IMR-90 (cell line): ENCODE results near the gene OR10G7. TPM values are rescaled to one million over a fixed set of nuclear protein-coding genes. Genes with fewer than 3 reads are reported as not detected.

Source experiments
- ATAC-seq: fragments of 200-7000 bp; cut with Tn5 transposase; 2 replicates; pipeline ENCODE4 v1.9.1; 2020; ENCODE audit warnings: low read depth, mild to moderate bottlenecking, moderate library complexity
- BruUV-seq: library from RNA; stranded (reverse); fragments of 400-500 nt; replicated peaks from 2 replicates; lab custom pipeline; 2021; lab: Mats Ljungman, UMichigan
- CTCF ChIA-PET: fragments of 300-600 bp; formaldehyde crosslinking; extraction: SDS; loops from one replicate; lab custom pipeline; 2021; ENCODE audit warnings: antibody characterized with exemption; lab: Yijun Ruan, JAX
- POLR2A ChIA-PET: fragments of 300-600 bp; sonication (Branson Sonifier 250); formaldehyde crosslinking; loops from one replicate; lab custom pipeline; 2022; ENCODE audit warnings: antibody characterized with exemption; ENCODE audit not compliant: unreplicated experiment; lab: Charles Lee
- DNase-seq: peaks from one replicate; pipeline ENCODE4 v3.0.0; 2013
- H2AFZ ChIP-seq: replicated peaks from 2 replicates; pipeline ENCODE3; 2013; ENCODE audit warnings: low read length, mild to moderate bottlenecking; ENCODE audit not compliant: poor library complexity
- H2AK5ac ChIP-seq: 2 replicates; pipeline ENCODE4 v1.6.1; 2013; ENCODE audit warnings: low read depth, low read length, inconsistent platforms
- H2AK9ac ChIP-seq: replicated peaks from 2 replicates; pipeline ENCODE3; 2013; ENCODE audit warnings: mild to moderate bottlenecking, low read depth, low read length, moderate library complexity; ENCODE audit not compliant: poor library complexity
- H2BK120ac ChIP-seq: 2 replicates; pipeline ENCODE4 v1.6.1; 2013; ENCODE audit warnings: low read depth, low read length, inconsistent platforms
- H2BK15ac ChIP-seq: 3 replicates; pipeline ENCODE4 v1.6.1; 2013; ENCODE audit warnings: low read depth, low read length, inconsistent platforms
- H2BK20ac ChIP-seq: 2 replicates; pipeline ENCODE4 v1.6.1; 2013; ENCODE audit warnings: low read depth, mild to moderate bottlenecking, inconsistent platforms, low read length, moderate library complexity
- H2BK5ac ChIP-seq: 2 replicates; pipeline ENCODE4 v1.6.1; 2013; ENCODE audit warnings: mild to moderate bottlenecking, low read depth, low read length, inconsistent platforms; ENCODE audit not compliant: poor library complexity, severe bottlenecking
- H3K14ac ChIP-seq: replicated peaks from 2 replicates; pipeline ENCODE4 v1.6.1; 2013; ENCODE audit warnings: low read depth, low read length, inconsistent platforms
- H3K18ac ChIP-seq: 2 replicates; pipeline ENCODE4 v1.6.1; 2013; ENCODE audit warnings: low read depth, low read length, control low read depth
- H3K23ac ChIP-seq: 2 replicates; pipeline ENCODE4 v1.6.1; 2013; ENCODE audit warnings: low read depth, low read length, inconsistent platforms
- H3K27ac ChIP-seq: 2 replicates; pipeline ENCODE4 v1.5.1; 2013; ENCODE audit warnings: mild to moderate bottlenecking, control low read depth, low read length; ENCODE audit not compliant: insufficient read depth
- H3K27me3 ChIP-seq: 2 replicates; pipeline ENCODE4 v1.6.1; 2013; ENCODE audit warnings: low read length; ENCODE audit not compliant: control insufficient read depth, insufficient read depth
- H3K36me3 ChIP-seq: 2 replicates; pipeline ENCODE4 v1.6.1; 2013; ENCODE audit warnings: low read length, mixed read lengths; ENCODE audit not compliant: control insufficient read depth, insufficient read depth
- H3K4ac ChIP-seq: 2 replicates; pipeline ENCODE4 v1.6.1; 2013; ENCODE audit warnings: low read depth, low read length, inconsistent platforms
- H3K4me1 ChIP-seq: 2 replicates; pipeline ENCODE4 v1.6.1; 2013; ENCODE audit warnings: low read length, mixed read lengths; ENCODE audit not compliant: control insufficient read depth, insufficient read depth
- H3K4me2 ChIP-seq: 2 replicates; pipeline ENCODE4 v1.6.1; 2013; ENCODE audit warnings: low read depth, mild to moderate bottlenecking, control low read depth, low read length, moderate library complexity
- H3K4me3 ChIP-seq: 2 replicates; pipeline ENCODE4 v1.5.1; 2013; ENCODE audit warnings: low read depth, mild to moderate bottlenecking, control low read depth, low read length, moderate library complexity; ENCODE audit not compliant: insufficient read depth
- H3K56ac ChIP-seq: 2 replicates; pipeline ENCODE4 v1.6.1; 2013; ENCODE audit warnings: low read length, inconsistent platforms; ENCODE audit not compliant: insufficient read depth; ENCODE audit errors: extremely low read depth
- H3K79me1 ChIP-seq, 2 experiments: 2 replicates each; pipeline ENCODE4 v1.6.1; 2013; ENCODE audit warnings: low read length in 2 of 2, inconsistent platforms in 1 of 2, low read depth in 1 of 2
- H3K9ac ChIP-seq: 2 replicates; pipeline ENCODE4 v1.6.1; 2013; ENCODE audit warnings: low read depth, low read length, control low read depth
- H3K9me1 ChIP-seq: 2 replicates; pipeline ENCODE4 v1.6.1; 2013; ENCODE audit warnings: low read length, inconsistent platforms; ENCODE audit not compliant: insufficient read depth
- H3K9me3 ChIP-seq: 2 replicates; pipeline ENCODE4 v1.6.1; 2013; ENCODE audit warnings: low read length; ENCODE audit not compliant: control insufficient read depth, insufficient read depth
- H4K20me1 ChIP-seq: 2 replicates; pipeline ENCODE4 v1.6.1; 2013; ENCODE audit warnings: low read length, inconsistent platforms; ENCODE audit not compliant: insufficient read depth
- H4K5ac ChIP-seq: 2 replicates; pipeline ENCODE4 v1.6.1; 2013; ENCODE audit warnings: mild to moderate bottlenecking, low read depth, low read length, control low read depth
- H4K8ac ChIP-seq, 2 experiments: 2 replicates each; pipeline ENCODE4 v1.6.1; 2013; ENCODE audit warnings: low read depth in 2 of 2, low read length in 2 of 2, control low read depth in 1 of 2, inconsistent platforms in 1 of 2
- H4K91ac ChIP-seq: 2 replicates; pipeline ENCODE4 v1.6.1; 2013; ENCODE audit warnings: low read depth, low read length, inconsistent platforms; ENCODE audit not compliant: insufficient read depth
- CHD1 ChIP-seq: IDR thresholded peaks from 2 replicates; pipeline ENCODE4 v1.6.1; 2012; ENCODE audit warnings: low read depth, low read length, improper control_type of control experiment
- MAZ ChIP-seq: IDR thresholded peaks from 2 replicates; pipeline ENCODE4 v1.6.1; 2012; ENCODE audit warnings: low read depth, mild to moderate bottlenecking, low read length, improper control_type of control experiment, moderate library complexity, borderline replicate concordance
- NFE2L2 ChIP-seq: fragments of 150-350 bp; IDR thresholded peaks from 2 replicates; pipeline ENCODE4 v1.6.1; 2016; ENCODE audit warnings: low read depth, mild to moderate bottlenecking, low read length
- POLR2A ChIP-seq: IDR thresholded peaks from 2 replicates; pipeline ENCODE4 v1.6.1; 2012; ENCODE audit warnings: mild to moderate bottlenecking, low read depth, low read length
- RCOR1 ChIP-seq: IDR thresholded peaks from 2 replicates; pipeline ENCODE4 v1.6.1; 2012; ENCODE audit warnings: mild to moderate bottlenecking, low read length, improper control_type of control experiment; ENCODE audit not compliant: insufficient replicate concordance
- RFX5 ChIP-seq: IDR thresholded peaks from 2 replicates; pipeline ENCODE4 v1.8.0; 2012; ENCODE audit warnings: low read depth, mild to moderate bottlenecking, low read length, moderate library complexity
- WGBS, 2 experiments: methylation state at CpG; one replicate each; pipeline versions ENCODE4 v1.1.5 to v1.1.7; 2013; ENCODE audit warnings: missing lambda C conversion rate in 2 of 2; ENCODE audit not compliant: insufficient read length in 1 of 2; ENCODE audit errors: extremely low coverage in 2 of 2; 5-methylcytosine and 5-hydroxymethylcytosine counted together
- dilution Hi-C: fragments of 300-500 bp; cut with HindIII; formaldehyde crosslinking; loops from one replicate; pipeline ENCODE4 v1.14.3; 2018; ENCODE audit warnings: low sequenced_read_pairs; ENCODE audit not compliant: unreplicated experiment
- in situ Hi-C: fragments of 300-500 bp; cut with MboI; formaldehyde crosslinking; loops from 3 replicates; pipeline ENCODE4 v1.14.3; 2019; ENCODE audit warnings: low sequenced_read_pairs, inconsistent platforms, mixed read lengths
- intact Hi-C: fragments of 100-400 bp; cut with micrococcal nuclease; formaldehyde crosslinking; loops from 2 replicates; pipeline ENCODE4 v1.10.0; 2022
- polyA plus RNA-seq, 3 experiments: library from polyadenylated mRNA; depleted of rRNA; stranded (reverse); fragments of >200 nt; gene quantifications; 2 replicates each; pipeline ENCODE4 v1.2.3, GENCODE V29; 2012; ENCODE audit warnings: low replicate concordance in 1 of 3
- total RNA-seq: library from RNA; depleted of rRNA; stranded (reverse); fragments of >200 nt; gene quantifications from 2 replicates; pipeline ENCODE4 v1.2.3, GENCODE V29; 2012
- TF ChIP-seq, protein P1 (sequence below): fragments of 150-350 bp; IDR thresholded peaks from 2 replicates; pipeline ENCODE4 v1.6.1; 2016; ENCODE audit warnings: low read depth, mild to moderate bottlenecking, low read length, moderate library complexity, borderline replicate concordance

The OR10G7 gene
- total and polyA plus RNA-seq, 2 of the 4 experiments (the other 2 are of a cell fraction), result not detected

DNA sequence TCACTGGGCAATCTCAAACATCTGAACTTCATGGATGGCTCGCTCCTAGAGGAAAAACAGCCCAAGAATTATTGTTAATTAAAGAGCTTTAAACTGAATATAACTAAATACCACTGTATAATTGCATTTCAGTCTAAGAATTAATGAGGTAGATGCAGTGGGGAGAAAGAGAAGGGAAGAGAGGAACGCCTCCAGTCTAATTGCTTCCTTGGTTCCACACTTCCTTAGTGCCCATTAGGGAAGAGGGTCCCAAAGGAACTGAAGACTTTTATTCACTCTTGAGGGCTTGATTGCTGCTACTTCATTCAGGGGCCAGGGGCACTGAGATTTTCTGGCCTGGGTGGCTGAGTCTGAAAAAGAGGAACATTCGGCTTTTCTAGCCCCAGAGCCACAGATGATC, 11.8 kb upstream of the OR10G7 start:
- H2AK5ac ChIP-seq, result no peak overlapping the region
- DNase-seq, result no peak
- CTCF ChIA-PET, result no interaction called here

More for the DNA sequence above, 11.8 kb upstream of the OR10G7 start:
- BruUV-seq, result no TSS peak
- Histone ChIP-seq H4K8ac (no peak overlapping the region), H2AK9ac (no peak overlapping the region), H3K14ac (no peak overlapping the region), H4K5ac (no peak overlapping the region), H2BK20ac (no peak overlapping the region), H3K9me3 (no peaks in the 10 kb centered on the region), H3K4me1 (no peaks in the 10 kb centered on the region), H3K4me2 (no peak overlapping the region), H3K23ac (no peak overlapping the region), H3K79me1 (no peaks in the 10 kb centered on the region), H4K91ac (no peak overlapping the region), H3K56ac (no peak overlapping the region), H2BK5ac (no peak overlapping the region), H4K20me1 (no peaks in the 10 kb centered on the region), H3K9me1 (no peaks in the 10 kb centered on the region), H3K27me3 (no peaks in the 10 kb centered on the region), H2AFZ (no peak overlapping the region), H3K18ac (no peak overlapping the region), H3K4ac (no peak overlapping the region), H3K36me3 (no peaks in the 10 kb centered on the region), H2BK15ac (no peak overlapping the region), H3K4me3 (no peak overlapping the region), H3K9ac (no peak overlapping the region), H2BK120ac (no peak overlapping the region), H3K27ac (no peak overlapping the region)
- in situ Hi-C loops (loop anchor here (25.0 kb wide), 1 partner anchor 534 kb away; no protein-coding TSS in a partner anchor), intact Hi-C loops (loop anchor here (10.0 kb wide), 1 partner anchor 268 kb away; no protein-coding TSS in a partner anchor), dilution Hi-C loops (no loop called here)
- ATAC-seq, result no peak
- no CpG with 5 or more reads among the region's 3 CpGs for WGBS, 2 experiments
- POLR2A ChIA-PET, result no interaction called here
- TF ChIP-seq RFX5 (no peak), NFE2L2 (no peak), RCOR1 (no peak), POLR2A (no peak), MAZ (no peak), CHD1 (no peak)
- TF ChIP-seq, protein P1, sequence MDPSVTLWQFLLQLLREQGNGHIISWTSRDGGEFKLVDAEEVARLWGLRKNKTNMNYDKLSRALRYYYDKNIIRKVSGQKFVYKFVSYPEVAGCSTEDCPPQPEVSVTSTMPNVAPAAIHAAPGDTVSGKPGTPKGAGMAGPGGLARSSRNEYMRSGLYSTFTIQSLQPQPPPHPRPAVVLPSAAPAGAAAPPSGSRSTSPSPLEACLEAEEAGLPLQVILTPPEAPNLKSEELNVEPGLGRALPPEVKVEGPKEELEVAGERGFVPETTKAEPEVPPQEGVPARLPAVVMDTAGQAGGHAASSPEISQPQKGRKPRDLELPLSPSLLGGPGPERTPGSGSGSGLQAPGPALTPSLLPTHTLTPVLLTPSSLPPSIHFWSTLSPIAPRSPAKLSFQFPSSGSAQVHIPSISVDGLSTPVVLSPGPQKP, result no peak
